ENCODE measurements around the gene ADGRL1. TPM values are rescaled to one million over a fixed set of nuclear protein-coding genes. Genes with fewer than 3 reads are reported as not detected.

ADGRL1 gene
- total RNA-seq, 3 donors from 2014 or later: 29.2 to 54.6 (median 35.8) TPM

- TF ChIP-seq CTCF (IDR thresholded peaks at IDR 0.05): no peak
- H3K4me1 ChIP-seq (ENCODE audit: low read depth): peaks cover 37% of the 10 kb centered on the region
- no peak overlapping the region for H3K4me3 ChIP-seq
- ATAC-seq (no peak), DNase-seq (peak; percentile 60 to 77 (median 73))
- no peaks in the 10 kb centered on the region for H3K9me3 ChIP-seq
- H3K36me3 ChIP-seq (ENCODE audit: low read depth): no peaks in the 10 kb centered on the region
- intact Hi-C loops (cut with DNase I, micrococcal nuclease): no loop called here
Measured at GRCh38 chr19:14113762-14114414, 92.1 kb downstream of the ADGRL1 start.

- Histone ChIP-seq H3K36me3 (ENCODE audit: low read depth) (no peaks in the 10 kb centered on the region), H3K9me3 (no peaks in the 10 kb centered on the region), H3K4me3 (no peak overlapping the region), H3K4me1 (ENCODE audit: low read depth) (peaks cover 35% of the 10 kb centered on the region)
- TF ChIP-seq CTCF (IDR thresholded peaks at IDR 0.05): no peak
- DNase-seq (no peak), ATAC-seq (no peak)
- intact Hi-C loops (cut with DNase I, micrococcal nuclease): no loop called here
Measured at GRCh38 chr19:14112809-14113385, 93.1 kb downstream of the ADGRL1 start.

GRCh38 chr19:14112051-14112808, 93.7 kb downstream of the ADGRL1 start:
- intact Hi-C loops (cut with DNase I, micrococcal nuclease): no loop called here
- H3K4me1 ChIP-seq (ENCODE audit: low read depth): peaks cover 35% of the 10 kb centered on the region

GRCh38 chr19:14111486-14111885, 94.5 kb downstream of the ADGRL1 start:
- ATAC-seq (no peak), DNase-seq (no peak)
- Histone ChIP-seq H3K36me3 (ENCODE audit: low read depth) (no peaks in the 10 kb centered on the region), H3K4me1 (ENCODE audit: low read depth) (peaks cover 32% of the 10 kb centered on the region), H3K4me3 (no peak overlapping the region), H3K9me3 (no peaks in the 10 kb centered on the region)
- no peak for TF ChIP-seq CTCF (IDR thresholded peaks at IDR 0.05)
- intact Hi-C loops (cut with DNase I, micrococcal nuclease): no loop called here

More at GRCh38 chr19:14112051-14112808, 93.7 kb downstream of the ADGRL1 start:
- no peak for ATAC-seq
- DNase-seq: no peak
- no peak for TF ChIP-seq CTCF (IDR thresholded peaks at IDR 0.05)
- no peak overlapping the region for H3K4me3 ChIP-seq
- H3K9me3 ChIP-seq: no peaks in the 10 kb centered on the region
- no peaks in the 10 kb centered on the region for H3K36me3 ChIP-seq (ENCODE audit: low read depth)

- Histone ChIP-seq H3K4me1 (ENCODE audit: low read depth) (peaks cover 33% of the 10 kb centered on the region), H3K4me3 (no peak overlapping the region), H3K36me3 (ENCODE audit: low read depth) (no peaks in the 10 kb centered on the region), H3K9me3 (no peaks in the 10 kb centered on the region)
- DNase-seq (no peak), ATAC-seq (no peak)
- TF ChIP-seq CTCF (IDR thresholded peaks at IDR 0.05): no peak
- intact Hi-C loops (cut with DNase I, micrococcal nuclease): no loop called here
Measured at GRCh38 chr19:14110650-14111049, 95.3 kb downstream of the ADGRL1 start.

All from mucosa of descending colon (tissue), 3 donors.